HG03066 (cell line): Measurements from ENCODE around the gene R3HDM2.

Experiments used
- ATAC-seq: cut with Tn5 transposase; IDR thresholded peaks from one replicate; pipeline ENCODE4 v1.9.1; 2021; ENCODE audit warnings: low read depth; ENCODE audit not compliant: unreplicated experiment

Gene R3HDM2

GRCh38 chr12:57235017-57235727 is 195.7 kb downstream of the R3HDM2 start:
- no peak for ATAC-seq

GRCh38 chr12:57234571-57235016 is 196.2 kb downstream of the R3HDM2 start:
- ATAC-seq = no peak

- no peak for ATAC-seq
These were observed 196.6 kb downstream of the R3HDM2 start for GRCh38 chr12:57234233-57234570.

- ATAC-seq = no peak
These were observed 197.2 kb downstream of the R3HDM2 start for GRCh38 chr12:57233357-57234232.

- ATAC-seq = no peak
These were observed 198.6 kb downstream of the R3HDM2 start for GRCh38 chr12:57232156-57232756.

GRCh38 chr12:57231276-57232021 is 199.4 kb downstream of the R3HDM2 start:
- ATAC-seq = no peak

- ATAC-seq = no peak
These were observed 200.3 kb downstream of the R3HDM2 start for GRCh38 chr12:57230381-57231155.

GRCh38 chr12:57229634-57230380 is 201.0 kb downstream of the R3HDM2 start, which contains the start of gene SHMT2:
SHMT2 (plus strand) TSS chr12:57229711; CDS start chr12:57229779, 68 bp downstream.
- ATAC-seq = peak; percentile 49

- ATAC-seq = peak; percentile 10
These were observed 201.7 kb downstream of the R3HDM2 start for GRCh38 chr12:57229046-57229633.

- no peak for ATAC-seq
These were observed 203.3 kb downstream of the R3HDM2 start for GRCh38 chr12:57227315-57228115.

- ATAC-seq = no peak
These were observed 204.1 kb downstream of the R3HDM2 start for GRCh38 chr12:57226588-57227314.

GRCh38 chr12:57225680-57226210 is 205.1 kb downstream of the R3HDM2 start:
- ATAC-seq = no peak

GRCh38 chr12:57224973-57225679 is 205.7 kb downstream of the R3HDM2 start:
- no peak for ATAC-seq

GRCh38 chr12:57224278-57224972 is 206.4 kb downstream of the R3HDM2 start:
- no peak for ATAC-seq

- ATAC-seq = no peak
These were observed 207.4 kb downstream of the R3HDM2 start for GRCh38 chr12:57223191-57224165.
